OCI-LY1 (cell line): Measurements from ENCODE around the gene REXO4.

Experiments
- CTCF ChIP-seq: fragments of 200-600 bp; sonication (generic), shearing (Covaris generic); IDR thresholded peaks from 2 replicates; pipeline ENCODE4 v1.5.1; 2017; ENCODE audit warnings: mild to moderate bottlenecking, antibody characterized with exemption, low read length, moderate library complexity, mixed read lengths
- EZH2 ChIP-seq: fragments of 200-600 bp; sonication (generic), shearing (Covaris generic); IDR thresholded peaks from 2 replicates; pipeline ENCODE4 v1.8.0; 2017; ENCODE audit warnings: borderline replicate concordance, mixed run types, mild to moderate bottlenecking, antibody characterized with exemption, low read length, moderate library complexity, mixed read lengths

- no peak for TF ChIP-seq CTCF
- no peak for TF ChIP-seq EZH2
Observed at GRCh38 chr9:133370685-133371084, 47.1 kb downstream of the REXO4 start.
